KOPT-K1 (cell line): Measurements from ENCODE around the gene AAGAB.

Experiments
- H3K27ac ChIP-seq: fragments of 200-600 bp; sonication (generic); 2 replicates; pipeline ENCODE4 v1.5.1; 2016; ENCODE audit warnings: antibody characterized with exemption, mild to moderate bottlenecking, low read depth, low read length; ENCODE audit not compliant: poor library complexity, severe bottlenecking
- H3K36me3 ChIP-seq: fragments of 200-600 bp; sonication (generic); 2 replicates; pipeline ENCODE4 v1.5.1; 2017; ENCODE audit warnings: antibody characterized with exemption, mild to moderate bottlenecking, low read length, moderate library complexity; ENCODE audit not compliant: insufficient read depth
- H3K9me3 ChIP-seq: fragments of 200-600 bp; sonication (generic); 2 replicates; pipeline ENCODE4 v1.5.1; 2017; ENCODE audit warnings: antibody characterized with exemption, low read length, mild to moderate bottlenecking; ENCODE audit not compliant: insufficient read depth, poor library complexity, severe bottlenecking

The AAGAB gene

GRCh38 chr15:67232591-67232990 lies 21.9 kb downstream of the AAGAB start:
- Histone ChIP-seq H3K27ac (no peak overlapping the region), H3K36me3 (peaks cover 74% of the 10 kb centered on the region), H3K9me3 (no peaks in the 10 kb centered on the region)

DNA sequence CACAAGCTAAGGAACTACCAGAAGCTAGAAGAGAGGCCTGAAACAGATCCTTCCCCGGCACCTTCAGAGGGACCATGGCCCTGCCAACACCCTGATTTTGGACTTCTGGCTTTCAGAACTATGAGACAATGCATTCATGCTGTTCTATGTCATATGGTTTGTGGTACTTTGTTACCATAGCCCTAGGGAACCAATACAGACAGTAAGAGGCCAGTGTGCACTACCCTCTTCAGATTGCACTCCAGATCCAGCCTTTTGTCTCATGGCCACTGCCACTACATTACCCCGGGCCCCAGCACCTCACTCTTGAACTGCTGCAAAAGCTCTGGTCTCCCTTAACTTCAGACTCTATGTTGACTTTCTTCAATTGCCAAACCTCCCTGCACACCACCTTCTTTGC lies 24.0 kb downstream of the AAGAB start:
- Histone ChIP-seq H3K36me3 (peaks cover 79% of the 10 kb centered on the region), H3K9me3 (no peaks in the 10 kb centered on the region), H3K27ac (no peak overlapping the region)

- Histone ChIP-seq H3K9me3 (no peaks in the 10 kb centered on the region), H3K27ac (peak overlapping the region; percentile 33), H3K36me3 (peaks cover 60% of the 10 kb centered on the region)
Observed at GRCh38 chr15:67228286-67228685, 26.2 kb downstream of the AAGAB start.

- Histone ChIP-seq H3K27ac (no peak overlapping the region), H3K36me3 (peaks cover 55% of the 10 kb centered on the region), H3K9me3 (no peaks in the 10 kb centered on the region)
Observed at GRCh38 chr15:67227846-67228245, 26.6 kb downstream of the AAGAB start.

DNA sequence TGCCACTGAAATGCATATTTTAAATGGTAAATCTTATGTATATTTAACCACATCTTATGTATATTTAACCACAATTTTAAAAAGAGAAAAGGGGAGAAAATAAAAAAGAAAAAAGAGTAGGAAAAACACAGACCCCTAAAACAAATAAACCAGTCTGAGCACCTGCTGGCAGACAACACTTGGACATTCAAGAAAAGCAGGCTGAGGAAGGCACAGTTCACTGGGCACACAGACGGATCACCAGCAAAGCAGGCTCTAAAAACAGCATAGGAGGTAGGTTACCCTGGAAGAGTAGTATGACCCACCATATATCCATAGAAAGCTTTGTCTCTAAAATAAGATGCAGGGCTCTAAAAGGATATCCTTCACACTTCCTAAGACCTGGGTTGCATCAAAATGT lies 27.0 kb downstream of the AAGAB start:
- no peaks in the 10 kb centered on the region for H3K9me3 ChIP-seq
- H3K36me3 ChIP-seq, result peaks cover 51% of the 10 kb centered on the region

GRCh38 chr15:67225336-67225735 lies 29.1 kb downstream of the AAGAB start:
- H3K36me3 ChIP-seq, result peaks cover 31% of the 10 kb centered on the region
- H3K27ac ChIP-seq, result no peak overlapping the region
- no peaks in the 10 kb centered on the region for H3K9me3 ChIP-seq

More for the DNA sequence above, 27.0 kb downstream of the AAGAB start:
- H3K27ac ChIP-seq, result no peak overlapping the region

GRCh38 chr15:67224889-67225288 lies 29.6 kb downstream of the AAGAB start:
- Histone ChIP-seq H3K36me3 (peaks cover 26% of the 10 kb centered on the region), H3K9me3 (no peaks in the 10 kb centered on the region), H3K27ac (no peak overlapping the region)

GRCh38 chr15:67219288-67219687 lies 35.2 kb downstream of the AAGAB start:
- peaks cover 17% of the 10 kb centered on the region; the same call in 1 of the 2 replicates for H3K36me3 ChIP-seq
- H3K9me3 ChIP-seq, result no peaks in the 10 kb centered on the region
- H3K27ac ChIP-seq, result no peak overlapping the region

GRCh38 chr15:67218428-67218827 lies 36.0 kb downstream of the AAGAB start:
- no peak overlapping the region for H3K27ac ChIP-seq
- H3K9me3 ChIP-seq, result no peaks in the 10 kb centered on the region
- H3K36me3 ChIP-seq, result peaks cover 17% of the 10 kb centered on the region; the same call in 1 of the 2 replicates

GRCh38 chr15:67216859-67217258 lies 37.6 kb downstream of the AAGAB start:
- peaks cover 17% of the 10 kb centered on the region; the same call in 1 of the 2 replicates for H3K36me3 ChIP-seq
- no peak overlapping the region for H3K27ac ChIP-seq
- H3K9me3 ChIP-seq, result no peaks in the 10 kb centered on the region

DNA sequence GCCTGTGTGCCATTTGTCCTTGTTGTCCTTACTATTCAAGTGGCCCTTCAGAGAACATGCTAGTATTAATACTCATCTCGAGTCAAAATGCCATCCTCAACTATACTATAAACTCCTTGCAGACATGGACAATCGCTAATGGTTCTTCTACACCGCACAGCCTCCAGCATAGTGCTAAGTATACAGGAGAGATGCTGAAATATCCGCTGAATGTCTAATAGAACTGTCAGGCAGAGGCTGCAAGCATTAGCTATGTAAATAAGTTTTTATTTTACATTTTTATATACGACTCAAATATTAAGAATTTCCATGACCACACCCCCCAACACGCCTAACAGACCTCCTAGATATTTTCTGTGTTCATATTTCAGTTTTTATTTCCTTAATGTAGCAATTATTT lies 39.4 kb downstream of the AAGAB start:
- H3K9me3 ChIP-seq, result no peaks in the 10 kb centered on the region
- H3K27ac ChIP-seq, result no peak overlapping the region
- H3K36me3 ChIP-seq, result peaks cover 23% of the 10 kb centered on the region; the same call in 1 of the 2 replicates

DNA sequence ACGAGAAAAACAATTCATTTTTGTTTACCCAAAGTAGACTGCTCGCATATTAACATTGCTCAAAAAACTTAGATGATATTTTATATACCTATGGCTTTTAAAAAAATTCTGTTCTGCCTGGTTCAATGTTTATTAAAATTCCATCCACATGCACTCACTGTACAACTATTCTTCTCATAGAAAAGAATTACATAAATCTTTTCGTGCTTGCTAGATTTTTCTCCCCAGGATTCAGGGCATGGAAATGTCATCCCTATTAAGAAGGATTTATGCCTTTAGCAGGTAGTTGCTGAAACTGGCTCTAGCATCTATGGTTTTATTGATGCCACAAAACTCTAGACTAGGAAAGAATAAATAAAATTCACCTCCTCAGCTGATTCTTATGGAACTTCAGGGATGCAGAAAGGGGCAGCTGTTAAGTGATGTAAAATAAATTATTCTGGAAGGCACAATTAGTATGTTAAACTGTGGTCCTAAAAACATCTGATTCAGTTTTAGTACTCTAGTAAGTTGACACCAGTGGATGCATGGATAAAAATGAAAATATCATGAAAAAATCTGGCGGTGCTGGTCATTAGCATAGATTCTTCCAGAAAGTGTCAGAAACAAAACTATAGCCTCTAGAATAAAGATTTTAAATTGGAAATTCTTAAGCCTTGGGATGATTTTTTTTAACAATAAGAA lies 41.6 kb downstream of the AAGAB start:
- H3K27ac ChIP-seq, result no peak overlapping the region
- peaks cover 31% of the 10 kb centered on the region for H3K36me3 ChIP-seq
- H3K9me3 ChIP-seq, result no peaks in the 10 kb centered on the region

DNA sequence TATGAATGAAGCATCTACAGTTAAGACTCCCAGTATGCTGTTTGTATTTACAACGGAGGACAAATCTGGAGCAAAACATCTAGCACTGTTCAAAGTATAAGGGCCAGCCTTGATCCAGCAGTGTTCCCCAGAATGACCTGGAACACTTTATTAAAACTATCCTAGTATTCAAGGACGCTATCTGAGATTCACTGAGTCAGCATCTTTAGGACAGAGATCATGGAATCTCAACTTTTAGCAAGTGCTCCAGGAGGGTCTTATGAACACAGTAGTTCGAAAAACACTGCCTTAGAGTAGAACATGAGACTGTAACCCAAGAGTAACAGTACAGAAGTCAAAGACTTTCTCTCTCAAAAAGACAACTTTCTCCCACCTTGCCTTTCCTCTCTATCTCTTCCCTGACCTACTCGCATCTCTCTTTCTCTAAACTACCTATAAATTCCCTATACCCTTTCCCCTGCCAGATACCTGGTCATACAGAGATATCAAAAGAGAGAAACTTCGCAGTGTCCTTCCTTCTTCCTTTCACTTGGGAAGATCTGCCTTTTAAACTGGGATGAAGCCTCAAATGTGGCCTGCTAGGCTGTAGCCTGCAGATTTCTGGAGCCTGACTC lies 43.8 kb downstream of the AAGAB start:
- Histone ChIP-seq H3K36me3 (peaks cover 42% of the 10 kb centered on the region), H3K9me3 (no peaks in the 10 kb centered on the region), H3K27ac (no peak overlapping the region)

DNA sequence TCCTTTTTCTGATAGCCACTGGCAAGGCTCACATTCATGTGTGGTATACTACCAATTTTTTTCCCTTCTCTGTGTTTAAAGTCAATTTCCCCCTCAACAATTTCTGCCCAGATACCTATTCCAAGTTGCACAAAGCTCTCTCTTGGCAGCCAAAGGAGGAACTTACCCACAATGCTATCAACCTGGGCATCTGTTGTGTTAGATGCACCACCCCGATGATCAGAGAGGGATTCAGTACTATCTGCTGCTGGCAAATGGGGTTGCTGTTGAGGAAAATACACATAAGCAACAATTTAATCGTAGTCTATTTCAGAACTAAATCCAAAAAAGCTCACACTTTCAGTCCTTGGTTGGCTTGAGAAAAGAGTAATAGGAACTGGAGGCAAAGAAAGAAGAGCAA lies 46.1 kb downstream of the AAGAB start:
- Histone ChIP-seq H3K9me3 (no peaks in the 10 kb centered on the region), H3K27ac (no peak overlapping the region), H3K36me3 (peaks cover 57% of the 10 kb centered on the region)

DNA sequence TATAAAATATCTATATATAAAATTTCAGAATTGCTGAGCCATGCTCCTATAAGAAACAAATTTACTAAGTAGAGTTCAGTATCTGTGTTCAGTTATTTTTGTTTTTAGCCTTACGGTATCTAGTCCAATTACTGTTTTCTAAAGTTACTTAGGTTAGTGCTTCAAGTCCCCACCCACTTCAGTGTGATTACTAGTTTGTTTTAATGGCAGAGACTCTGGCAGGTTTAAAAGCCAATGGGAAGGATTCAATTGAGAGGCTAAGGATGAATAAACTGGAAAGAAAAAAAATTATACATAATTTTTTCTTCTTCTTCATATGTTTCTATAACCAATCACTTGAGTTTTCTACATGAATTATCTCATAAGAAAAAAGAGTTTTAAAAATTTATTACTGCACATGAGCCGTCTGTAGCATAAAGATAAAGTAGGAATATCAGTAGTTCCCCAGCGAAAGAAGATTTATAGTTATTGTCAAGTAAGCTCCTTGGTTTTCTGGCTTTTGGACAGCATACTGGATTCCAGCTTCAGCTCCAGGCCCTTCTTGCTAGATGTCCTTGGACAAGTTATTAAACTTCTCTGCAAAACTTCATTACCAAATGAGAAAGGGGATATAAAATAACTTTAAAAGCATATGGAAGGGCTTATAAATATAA lies 46.8 kb downstream of the AAGAB start:
- Histone ChIP-seq H3K27ac (no peak overlapping the region), H3K9me3 (no peaks in the 10 kb centered on the region), H3K36me3 (peaks cover 62% of the 10 kb centered on the region)
